ENCODE data around the gene POGLUT3.
A peak's percentile ranks its signal among the peaks of the same experiment; 100 is the strongest.

The POGLUT3 gene

GRCh38 chr11:108498046-108498815 is at the start of gene POGLUT3:
POGLUT3 (minus strand) TSS chr11:108498384; CDS start chr11:108498366, 18 bp downstream.
- DNase-seq: peak; percentile 29

GRCh38 chr11:108545909-108546501 is 47.8 kb upstream of the POGLUT3 start:
- DNase-seq: no peak

GRCh38 chr11:108543316-108543964 is 45.3 kb upstream of the POGLUT3 start:
- no peak for DNase-seq

GRCh38 chr11:108541531-108541930 is 43.3 kb upstream of the POGLUT3 start:
- DNase-seq: no peak

- DNase-seq: no peak
Measured at GRCh38 chr11:108538502-108538901, 40.3 kb upstream of the POGLUT3 start.

- DNase-seq: no peak
Measured at GRCh38 chr11:108538022-108538424, 39.8 kb upstream of the POGLUT3 start.

- DNase-seq: no peak
Measured at GRCh38 chr11:108536783-108537182, 38.6 kb upstream of the POGLUT3 start.

GRCh38 chr11:108535384-108535955 is 37.3 kb upstream of the POGLUT3 start:
- DNase-seq: no peak

- no peak for DNase-seq
Measured at GRCh38 chr11:108534274-108534882, 36.2 kb upstream of the POGLUT3 start.

- no peak for DNase-seq
Measured at GRCh38 chr11:108530426-108530825, 32.2 kb upstream of the POGLUT3 start.

- no peak for DNase-seq
Measured at GRCh38 chr11:108527382-108527781, 29.2 kb upstream of the POGLUT3 start.

- no peak for DNase-seq
Measured at GRCh38 chr11:108525161-108525560, 27.0 kb upstream of the POGLUT3 start.

GRCh38 chr11:108524422-108524821 is 26.2 kb upstream of the POGLUT3 start:
- no peak for DNase-seq

GRCh38 chr11:108522318-108522717 is 24.1 kb upstream of the POGLUT3 start:
- no peak for DNase-seq

- DNase-seq: no peak
Measured at GRCh38 chr11:108518581-108518980, 20.4 kb upstream of the POGLUT3 start.

GRCh38 chr11:108516125-108516524 is 17.9 kb upstream of the POGLUT3 start:
- no peak for DNase-seq

- DNase-seq: no peak
Measured at GRCh38 chr11:108512708-108513107, 14.5 kb upstream of the POGLUT3 start.

GRCh38 chr11:108511851-108512474 is 13.8 kb upstream of the POGLUT3 start:
- DNase-seq: no peak

GRCh38 chr11:108508653-108509593 is 10.7 kb upstream of the POGLUT3 start:
- DNase-seq: no peak

- DNase-seq: no peak
Measured at GRCh38 chr11:108501396-108501795, 3.2 kb upstream of the POGLUT3 start.

- DNase-seq: no peak
Measured at GRCh38 chr11:108500721-108501120, 2.5 kb upstream of the POGLUT3 start.

GRCh38 chr11:108500169-108500568 is 2.0 kb upstream of the POGLUT3 start:
- DNase-seq: no peak

Measured in stimulated activated CD4-positive, alpha-beta T cell treated with anti-CD3 and anti-CD28 coated beads, Interleukin-1b, Interleukin-23, amount 100 ng/mL, for 48 hours (primary cell).